BLaER1 treated with 17β-estradiol and CSF1 and Interleukin-3, amounts not matched to agents 10 nM and 100 nM (cell line): ENCODE data around the gene C1orf159.
"Not testable (repeated sequence)": the region's sequence is repeated elsewhere in the genome, so short reads cannot be mapped to it uniquely, and the experiment has no call there.

Source experiments
- H3K27ac ChIP-seq, 11 experiments: shearing (Covaris generic); formaldehyde crosslinking; 2 replicates each; pipeline ENCODE4 v1.8.1; 2022
- H3K27me3 ChIP-seq, 11 experiments: shearing (Covaris generic); formaldehyde crosslinking; 2 replicates each; pipeline ENCODE4 v1.8.1; 2022
- H3K36me3 ChIP-seq, 11 experiments: shearing (Covaris generic); formaldehyde crosslinking; 2 replicates each; pipeline ENCODE4 v1.8.1; 2022
- H3K4me1 ChIP-seq, 10 experiments: shearing (Covaris generic); formaldehyde crosslinking; 2 replicates each; pipeline ENCODE4 v1.8.1; 2022
- H3K4me2 ChIP-seq, 11 experiments: shearing (Covaris generic); formaldehyde crosslinking; 2 replicates each; pipeline ENCODE4 v1.8.1; 2022
- H3K4me3 ChIP-seq, 10 experiments: shearing (Covaris generic); formaldehyde crosslinking; 2 replicates each; pipeline ENCODE4 v1.8.1; 2022
- H3K9ac ChIP-seq, 11 experiments: shearing (Covaris generic); formaldehyde crosslinking; 2 replicates each; pipeline ENCODE4 v1.8.1; 2022
- H3K9me3 ChIP-seq, 11 experiments: shearing (Covaris generic); formaldehyde crosslinking; replicated peaks in 1 of 11; 2 replicates each; pipeline ENCODE4 v1.8.1; 2022
- H4K20me1 ChIP-seq, 11 experiments: shearing (Covaris generic); formaldehyde crosslinking; 2 replicates each; pipeline ENCODE4 v1.8.1; 2022
- Cebpa-rat ChIP-seq, 11 experiments: shearing (Covaris generic); IDR thresholded peaks; 2 replicates each; pipeline ENCODE4 v1.8.1; 2022

C1orf159 gene

GRCh38 chr1:1082239-1082775 lies 33.6 kb downstream of the C1orf159 start:
- H3K4me1 ChIP-seq: peaks cover 40 to 78% (median 63%) of the 10 kb centered on the region in 10 experiments
- H4K20me1 ChIP-seq: peaks cover 0 to 59% (median 7%) of the 10 kb centered on the region in 11 experiments; a peak in 9 of 22 replicates
- no peak for TF ChIP-seq Cebpa-rat (IDR thresholded peaks at IDR 0.05)
- H3K9me3 ChIP-seq: no peaks in the 10 kb centered on the region
- H3K4me3 ChIP-seq: no peak overlapping the region
- peak overlapping the region in 7 of 11 experiments; percentile 6 to 46 (median 25); a peak in 9 of 22 replicates for H3K9ac ChIP-seq
- H3K27me3 ChIP-seq: peaks cover 12 to 36% (median 19%) of the 10 kb centered on the region in 11 experiments; a peak in 21 of 22 replicates
- peak overlapping the region in 1 of 11 experiments; percentile 35; a peak in 1 of 22 replicates for H3K27ac ChIP-seq
- peaks cover 0 to 16% (median 0%) of the 10 kb centered on the region in 11 experiments; a peak in 4 of 22 replicates for H3K36me3 ChIP-seq
- H3K4me2 ChIP-seq: peak overlapping the region; percentile 58 to 81 (median 70)

- H4K20me1 ChIP-seq: peaks cover 0 to 51% (median 7%) of the 10 kb centered on the region in 11 experiments; a peak in 9 of 22 replicates
- peaks cover 0 to 16% (median 0%) of the 10 kb centered on the region in 11 experiments; a peak in 4 of 22 replicates for H3K36me3 ChIP-seq
- peak overlapping the region; percentile 58 to 81 (median 70) for H3K4me2 ChIP-seq
- H3K27me3 ChIP-seq: peaks cover 13 to 31% (median 21%) of the 10 kb centered on the region in 11 experiments; a peak in 21 of 22 replicates
- no peak for TF ChIP-seq Cebpa-rat (IDR thresholded peaks at IDR 0.05)
- peaks cover 35 to 71% (median 55%) of the 10 kb centered on the region in 10 experiments for H3K4me1 ChIP-seq
- peak overlapping the region in 1 of 11 experiments; percentile 35; a peak in 1 of 22 replicates for H3K27ac ChIP-seq
- H3K4me3 ChIP-seq: no peak overlapping the region
- no peaks in the 10 kb centered on the region for H3K9me3 ChIP-seq
- peak overlapping the region in 6 of 11 experiments; percentile 6 to 46 (median 30); a peak in 8 of 22 replicates for H3K9ac ChIP-seq
These were observed 34.3 kb downstream of the C1orf159 start for GRCh38 chr1:1081311-1082238.

- peaks cover 30 to 64% (median 49%) of the 10 kb centered on the region in 10 experiments for H3K4me1 ChIP-seq
- peaks cover 15 to 30% (median 22%) of the 10 kb centered on the region in 11 experiments for H3K27me3 ChIP-seq
- no peak overlapping the region for H3K27ac ChIP-seq
- H3K4me3 ChIP-seq: no peak overlapping the region
- no peak for TF ChIP-seq Cebpa-rat (IDR thresholded peaks at IDR 0.05)
- H3K9ac ChIP-seq: no peak overlapping the region
- no peaks in the 10 kb centered on the region for H3K9me3 ChIP-seq
- peaks cover 0 to 16% (median 0%) of the 10 kb centered on the region in 11 experiments; a peak in 4 of 22 replicates for H3K36me3 ChIP-seq
- peak overlapping the region in 7 of 11 experiments; percentile 60 to 81 (median 74); a peak in 9 of 22 replicates for H3K4me2 ChIP-seq
- peaks cover 0 to 45% (median under 1%) of the 10 kb centered on the region in 11 experiments; a peak in 9 of 22 replicates for H4K20me1 ChIP-seq
These were observed 35.0 kb downstream of the C1orf159 start for GRCh38 chr1:1080951-1081310.

- TF ChIP-seq Cebpa-rat (IDR thresholded peaks at IDR 0.05): no peak
- Histone ChIP-seq H4K20me1 (peaks cover 0 to 42% (median 0%) of the 10 kb centered on the region in 11 experiments; a peak in 9 of 22 replicates), H3K9ac (no peak overlapping the region; a peak in 1 of 22 replicates), H3K4me3 (peak overlapping the region in 1 of 10 experiments; percentile 38; a peak in 1 of 20 replicates), H3K27me3 (peaks cover 22 to 37% (median 27%) of the 10 kb centered on the region in 11 experiments), H3K4me2 (peak overlapping the region; percentile 59 to 89 (median 83)), H3K4me1 (peaks cover 24 to 57% (median 42%) of the 10 kb centered on the region in 10 experiments), H3K36me3 (peaks cover 0 to 16% (median 0%) of the 10 kb centered on the region in 11 experiments; a peak in 4 of 22 replicates), H3K9me3 (no peaks in the 10 kb centered on the region), H3K27ac (no peak overlapping the region)
These were observed 35.6 kb downstream of the C1orf159 start for GRCh38 chr1:1080122-1080757.

- Histone ChIP-seq H3K36me3 (peaks cover 0 to 16% (median 0%) of the 10 kb centered on the region in 11 experiments; a peak in 4 of 22 replicates), H3K27ac (peak overlapping the region in 1 of 11 experiments; percentile 20; a peak in 2 of 22 replicates), H3K9ac (peak overlapping the region in 10 of 11 experiments; percentile 2 to 64 (median 47); a peak in 14 of 22 replicates), H3K4me2 (peak overlapping the region; percentile 59 to 89 (median 83)), H3K9me3 (no peaks in the 10 kb centered on the region), H3K4me3 (peak overlapping the region in 5 of 10 experiments; percentile 1 to 38 (median 16); a peak in 5 of 20 replicates), H3K27me3 (peaks cover 28 to 44% (median 34%) of the 10 kb centered on the region in 11 experiments), H3K4me1 (peaks cover 24 to 51% (median 37%) of the 10 kb centered on the region in 10 experiments), H4K20me1 (peaks cover 0 to 44% (median 4%) of the 10 kb centered on the region in 11 experiments; a peak in 9 of 22 replicates)
- TF ChIP-seq Cebpa-rat (IDR thresholded peaks at IDR 0.05): no peak
These were observed 36.3 kb downstream of the C1orf159 start for GRCh38 chr1:1079408-1080121.

GRCh38 chr1:1077396-1077795 lies 38.5 kb downstream of the C1orf159 start:
- not testable (repeated sequence) for H3K27ac ChIP-seq, H3K9ac ChIP-seq, H3K9me3 ChIP-seq, H3K36me3 ChIP-seq, H3K4me3 ChIP-seq, H3K4me2 ChIP-seq
- H3K4me1 ChIP-seq: peaks cover 22 to 32% (median 29%) of the 10 kb centered on the region in 10 experiments
- peaks cover 0 to 30% (median 4%) of the 10 kb centered on the region in 11 experiments; a peak in 9 of 22 replicates for H4K20me1 ChIP-seq
- peaks cover 34 to 53% (median 41%) of the 10 kb centered on the region in 11 experiments for H3K27me3 ChIP-seq

GRCh38 chr1:1075148-1075935 lies 40.5 kb downstream of the C1orf159 start:
- Histone ChIP-seq H3K4me1 (peaks cover 19 to 32% (median 24%) of the 10 kb centered on the region in 10 experiments), H3K4me2 (no peak overlapping the region), H3K36me3 (no peaks in the 10 kb centered on the region), H3K27ac (no peak overlapping the region), H4K20me1 (peaks cover 0 to 19% (median 0%) of the 10 kb centered on the region in 11 experiments; a peak in 6 of 22 replicates), H3K4me3 (no peak overlapping the region), H3K9me3 (no peaks in the 10 kb centered on the region), H3K27me3 (peaks cover 34 to 52% (median 40%) of the 10 kb centered on the region in 11 experiments), H3K9ac (no peak overlapping the region)
- no peak for TF ChIP-seq Cebpa-rat (IDR thresholded peaks at IDR 0.05)
